Fibroblast of the aortic adventitia (primary cell): ENCODE measurements around the gene SLC22A17. TPM values are rescaled to one million over a fixed set of nuclear protein-coding genes. Genes with fewer than 3 reads are reported as not detected.

Experiments used
- DNase-seq: peaks from one replicate; pipeline ENCODE4 v3.0.0-alpha.2; 2010; ENCODE audit warnings: low read depth
- H3K4me3 ChIP-seq: 2 replicates; pipeline ENCODE4 v1.5.1; 2011; ENCODE audit warnings: low read depth, mild to moderate bottlenecking, control low read depth, low read length, moderate library complexity
- small RNA-seq: library from RNA; depleted of rRNA; stranded (forward); fragments of <200 nt; gene quantifications from one replicate; pipeline ENCODE3, GENCODE V24; 2012
- total RNA-seq: library from RNA; depleted of rRNA; stranded (reverse); fragments of >200 nt; gene quantifications from 2 replicates; pipeline ENCODE4 v1.2.3, GENCODE V29; 2012; ENCODE audit warnings: low replicate concordance
- TF ChIP-seq, protein P1 (sequence below): IDR thresholded peaks from 2 replicates; pipeline ENCODE4 v1.5.1; 2011; ENCODE audit warnings: mild to moderate bottlenecking, low read length, control low read depth, inconsistent platforms; ENCODE audit not compliant: insufficient read depth

SLC22A17 gene
- total RNA-seq, 1 donor, result 13.4 TPM

DNA sequence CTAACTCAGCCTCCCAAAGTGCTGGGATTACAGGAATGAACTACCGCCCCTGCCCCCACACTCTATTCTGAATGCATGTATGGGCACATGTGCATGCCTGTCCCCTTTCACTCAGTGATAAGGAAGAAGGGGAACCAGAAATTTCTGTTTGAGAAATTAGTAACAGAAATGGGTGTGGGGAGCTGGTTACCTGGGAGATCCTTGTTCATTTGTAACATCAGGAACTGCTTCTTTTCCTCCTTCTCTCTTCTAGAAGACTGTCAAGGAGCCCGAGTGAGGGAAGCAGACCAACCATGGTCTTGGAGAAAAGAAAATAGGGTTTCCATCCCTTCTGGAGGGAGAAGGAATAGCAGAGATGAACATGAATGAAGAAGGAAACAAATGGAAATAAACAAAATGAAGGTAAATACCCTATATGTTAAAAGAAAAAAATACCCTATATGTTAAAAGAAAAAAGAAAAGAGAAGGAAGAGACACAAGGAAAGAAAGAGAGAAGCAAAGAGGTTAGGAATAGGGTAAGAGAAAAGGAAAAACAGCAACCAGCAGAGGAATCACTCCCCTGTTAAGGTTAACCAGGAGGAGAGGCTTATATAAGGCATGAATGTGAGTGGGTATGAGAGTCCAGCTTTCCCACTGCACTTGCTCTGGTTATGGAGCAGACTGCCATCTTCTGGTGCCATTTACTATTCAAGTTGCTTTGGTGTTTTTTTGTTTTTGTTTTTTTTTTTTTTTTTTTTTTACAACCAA lies 53.3 kb downstream of the SLC22A17 start:
- no peak overlapping the region for H3K4me3 ChIP-seq
- peak; percentile 84 for DNase-seq
- TF ChIP-seq, protein P1, sequence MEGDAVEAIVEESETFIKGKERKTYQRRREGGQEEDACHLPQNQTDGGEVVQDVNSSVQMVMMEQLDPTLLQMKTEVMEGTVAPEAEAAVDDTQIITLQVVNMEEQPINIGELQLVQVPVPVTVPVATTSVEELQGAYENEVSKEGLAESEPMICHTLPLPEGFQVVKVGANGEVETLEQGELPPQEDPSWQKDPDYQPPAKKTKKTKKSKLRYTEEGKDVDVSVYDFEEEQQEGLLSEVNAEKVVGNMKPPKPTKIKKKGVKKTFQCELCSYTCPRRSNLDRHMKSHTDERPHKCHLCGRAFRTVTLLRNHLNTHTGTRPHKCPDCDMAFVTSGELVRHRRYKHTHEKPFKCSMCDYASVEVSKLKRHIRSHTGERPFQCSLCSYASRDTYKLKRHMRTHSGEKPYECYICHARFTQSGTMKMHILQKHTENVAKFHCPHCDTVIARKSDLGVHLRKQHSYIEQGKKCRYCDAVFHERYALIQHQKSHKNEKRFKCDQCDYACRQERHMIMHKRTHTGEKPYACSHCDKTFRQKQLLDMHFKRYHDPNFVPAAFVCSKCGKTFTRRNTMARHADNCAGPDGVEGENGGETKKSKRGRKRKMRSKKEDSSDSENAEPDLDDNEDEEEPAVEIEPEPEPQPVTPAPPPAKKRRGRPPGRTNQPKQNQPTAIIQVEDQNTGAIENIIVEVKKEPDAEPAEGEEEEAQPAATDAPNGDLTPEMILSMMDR, result peak; percentile 44

DNA sequence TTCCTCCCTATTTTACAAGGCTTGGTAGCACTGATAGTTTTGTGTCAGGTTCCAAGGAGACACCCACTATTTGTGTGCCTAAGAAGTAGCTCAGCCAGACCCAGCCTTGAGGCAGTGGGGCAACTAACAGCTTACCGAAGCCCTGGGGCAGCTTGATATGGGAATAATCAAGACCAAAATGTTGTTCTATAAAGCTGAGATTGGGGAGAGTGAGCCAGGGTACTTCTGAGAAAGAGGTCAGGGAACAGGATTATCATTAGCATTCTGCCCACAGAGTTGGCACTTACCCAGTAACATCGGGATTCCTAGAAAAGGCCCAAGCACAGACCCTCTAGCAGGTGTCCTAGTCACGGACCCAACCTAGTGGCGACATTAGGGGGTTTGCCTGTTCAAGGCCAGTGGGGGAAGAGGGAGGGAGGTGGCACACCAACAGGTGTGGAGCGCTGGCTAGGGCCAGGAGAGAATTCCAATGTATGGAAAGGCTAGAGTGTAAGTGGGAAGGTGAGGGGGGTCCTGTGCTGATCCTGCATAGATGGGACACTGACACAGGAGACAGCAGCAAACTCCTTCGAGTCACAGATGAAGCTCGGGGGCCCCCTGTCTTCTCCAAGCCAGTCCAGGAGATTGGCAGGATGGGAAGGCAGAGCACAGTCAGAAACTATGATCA lies 54.9 kb downstream of the SLC22A17 start:
- no peak for DNase-seq
- no peak overlapping the region for H3K4me3 ChIP-seq
- TF ChIP-seq, protein P1, result no peak

DNA sequence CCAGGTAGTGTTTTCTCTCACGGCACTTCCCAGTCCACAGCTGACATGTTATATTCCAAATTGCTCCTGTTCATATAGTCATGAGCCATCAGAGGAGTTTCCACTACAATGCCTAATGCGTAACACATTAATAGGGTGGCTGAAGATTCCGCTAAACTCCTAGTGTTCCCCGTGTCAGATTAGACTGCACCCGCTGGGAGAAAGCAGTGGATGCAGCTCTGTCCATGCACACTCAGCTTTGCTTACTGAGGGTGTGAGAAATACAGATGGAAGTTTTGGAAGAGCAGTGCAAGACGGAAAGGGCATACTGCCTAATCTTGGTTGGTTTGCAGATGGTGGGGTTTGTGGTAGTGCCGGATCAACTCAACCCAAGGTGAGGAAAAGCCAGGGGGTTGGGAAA lies 55.6 kb downstream of the SLC22A17 start:
- DNase-seq, result no peak
- no peak overlapping the region for H3K4me3 ChIP-seq
- TF ChIP-seq, protein P1, result no peak

Small RNA genes lying within 50 kb of the gene (small RNA-seq; reads per million reads assigned to genes)
- gene MIR208A, result not detected

Other genes with a start within 250 kb of the SLC22A17 start
- 1.8 TPM in 1 of 2 replicates, not detected in the other for gene CIROP, start 247.9 kb downstream of the SLC22A17 start, total RNA-seq
- not detected in 2 replicates for gene CEBPE, start 233.6 kb downstream of the SLC22A17 start, total RNA-seq
- 11.7 and 37.5 TPM in 2 replicates for gene SLC7A8, start 169.2 kb downstream of the SLC22A17 start, total RNA-seq
- not detected in 2 replicates for gene RNF212B, start 115.0 kb downstream of the SLC22A17 start, total RNA-seq
- gene HOMEZ, start 66.8 kb downstream of the SLC22A17 start, total RNA-seq, result 7.0 and 7.5 TPM in 2 replicates
- 6.6 and 10.9 TPM in 2 replicates for gene PPP1R3E, start 50.0 kb downstream of the SLC22A17 start, total RNA-seq
- 18.5 and 19.9 TPM in 2 replicates for gene BCL2L2, start 46.1 kb downstream of the SLC22A17 start, total RNA-seq
- 44.8 and 53.4 TPM in 2 replicates for gene PABPN1, start 31.4 kb downstream of the SLC22A17 start, total RNA-seq
- gene EFS, start 12.3 kb upstream of the SLC22A17 start, total RNA-seq, result 4.6 and 10.8 TPM in 2 replicates
- not detected in 2 replicates for gene IL25, start 19.9 kb upstream of the SLC22A17 start, total RNA-seq
- 0.49 TPM in 1 of 2 replicates, not detected in the other for gene CMTM5, start 24.2 kb upstream of the SLC22A17 start, total RNA-seq
- not detected in 2 replicates for gene MYH6, start 55.4 kb upstream of the SLC22A17 start, total RNA-seq
- not detected in 2 replicates for gene MYH7, start 82.8 kb upstream of the SLC22A17 start, total RNA-seq
- gene NGDN, start 116.8 kb upstream of the SLC22A17 start, total RNA-seq, result 31.5 and 73.5 TPM in 2 replicates
- 0.36 and 0.41 TPM in 2 replicates for gene ZFHX2, start 198.9 kb upstream of the SLC22A17 start, total RNA-seq
- gene THTPA, start 203.4 kb upstream of the SLC22A17 start, total RNA-seq, result 22.3 and 26.8 TPM in 2 replicates
- gene AP1G2, start 214.9 kb upstream of the SLC22A17 start, total RNA-seq, result 4.0 and 4.3 TPM in 2 replicates
- not detected in 2 replicates for gene JPH4, start 225.9 kb upstream of the SLC22A17 start, total RNA-seq